ENCODE data around the gene MYL4. TPM values are rescaled to one million over a fixed set of nuclear protein-coding genes. Genes with fewer than 3 reads are reported as not detected.

MYL4 gene
- total RNA-seq, 1 experiment from 2014 or later, result 0.49 TPM

DNA sequence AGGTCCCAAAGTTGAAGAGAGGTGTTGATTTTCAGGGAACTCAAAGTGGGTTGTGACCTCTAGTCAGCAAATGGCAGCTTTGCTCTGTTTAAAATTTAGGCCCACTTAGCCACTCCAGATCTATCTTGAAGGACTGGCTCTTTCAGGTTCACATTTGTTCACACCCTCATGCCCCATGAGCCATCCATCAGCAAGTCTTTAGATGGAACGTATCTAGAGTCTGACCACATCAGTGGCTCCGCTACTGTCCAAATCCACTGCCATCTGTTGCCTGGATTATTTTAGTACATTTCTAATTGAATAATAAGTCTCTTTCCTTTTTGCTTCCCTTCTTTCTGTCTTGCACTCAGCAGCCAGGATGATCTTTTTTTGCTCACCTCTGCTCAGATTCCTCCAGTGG, 55.0 kb downstream of the MYL4 start:
- Histone ChIP-seq H3K27ac (ENCODE audit: low read length) (no peak overlapping the region), H3K27me3 (ENCODE audit: control insufficient read depth, insufficient read depth, low read length) (no peaks in the 10 kb centered on the region), H3K4me1 (ENCODE audit: control insufficient read depth, insufficient read depth, low read length) (peaks cover 4% of the 10 kb centered on the region), H3K9me3 (ENCODE audit: control insufficient read depth, insufficient read depth, low read depth, low read length) (no peaks in the 10 kb centered on the region), H3K36me3 (ENCODE audit: control insufficient read depth, insufficient read depth, low read length) (no peaks in the 10 kb centered on the region), H3K4me3 (ENCODE audit: low read depth in 2 of 2, low read length in 2 of 2) (no peak overlapping the region)
- intact Hi-C loops (cut with micrococcal nuclease; ENCODE audit: unreplicated experiment) (no loop called here), in situ Hi-C loops (cut with HindIII; ENCODE audit: low pct_unique_long_range_greater_than_20kb, low sequenced_read_pairs) (no loop called here)
- ATAC-seq, result no peak
- ChIA-PET CTCF (interaction anchor here (0.6 kb wide), 1 partner anchor 100 kb away, joined by 3 read pairs; no protein-coding TSS in a partner anchor), POLR2A (no interaction called here)
- DNase-seq (ENCODE audit: low read depth, low spot score), result no peak
- TF ChIP-seq POLR2AphosphoS5 (IDR thresholded peaks at IDR 0.05; ENCODE audit: low read depth, low read length), result no peak
- TF ChIP-seq, protein P1, sequence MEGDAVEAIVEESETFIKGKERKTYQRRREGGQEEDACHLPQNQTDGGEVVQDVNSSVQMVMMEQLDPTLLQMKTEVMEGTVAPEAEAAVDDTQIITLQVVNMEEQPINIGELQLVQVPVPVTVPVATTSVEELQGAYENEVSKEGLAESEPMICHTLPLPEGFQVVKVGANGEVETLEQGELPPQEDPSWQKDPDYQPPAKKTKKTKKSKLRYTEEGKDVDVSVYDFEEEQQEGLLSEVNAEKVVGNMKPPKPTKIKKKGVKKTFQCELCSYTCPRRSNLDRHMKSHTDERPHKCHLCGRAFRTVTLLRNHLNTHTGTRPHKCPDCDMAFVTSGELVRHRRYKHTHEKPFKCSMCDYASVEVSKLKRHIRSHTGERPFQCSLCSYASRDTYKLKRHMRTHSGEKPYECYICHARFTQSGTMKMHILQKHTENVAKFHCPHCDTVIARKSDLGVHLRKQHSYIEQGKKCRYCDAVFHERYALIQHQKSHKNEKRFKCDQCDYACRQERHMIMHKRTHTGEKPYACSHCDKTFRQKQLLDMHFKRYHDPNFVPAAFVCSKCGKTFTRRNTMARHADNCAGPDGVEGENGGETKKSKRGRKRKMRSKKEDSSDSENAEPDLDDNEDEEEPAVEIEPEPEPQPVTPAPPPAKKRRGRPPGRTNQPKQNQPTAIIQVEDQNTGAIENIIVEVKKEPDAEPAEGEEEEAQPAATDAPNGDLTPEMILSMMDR (IDR thresholded peaks at IDR 0.05), result no peak
- no peak for TF ChIP-seq REST (IDR thresholded peaks at IDR 0.05; ENCODE audit: insufficient read depth in 1 of 2, low read depth in 2 of 2, low read length in 1 of 2)
- TF ChIP-seq SIN3A (IDR thresholded peaks at IDR 0.05; ENCODE audit: borderline replicate concordance, insufficient read depth, low read depth, low read length), result no peak
- no TSS peak for BruUV-seq (replicated peaks)

DNA sequence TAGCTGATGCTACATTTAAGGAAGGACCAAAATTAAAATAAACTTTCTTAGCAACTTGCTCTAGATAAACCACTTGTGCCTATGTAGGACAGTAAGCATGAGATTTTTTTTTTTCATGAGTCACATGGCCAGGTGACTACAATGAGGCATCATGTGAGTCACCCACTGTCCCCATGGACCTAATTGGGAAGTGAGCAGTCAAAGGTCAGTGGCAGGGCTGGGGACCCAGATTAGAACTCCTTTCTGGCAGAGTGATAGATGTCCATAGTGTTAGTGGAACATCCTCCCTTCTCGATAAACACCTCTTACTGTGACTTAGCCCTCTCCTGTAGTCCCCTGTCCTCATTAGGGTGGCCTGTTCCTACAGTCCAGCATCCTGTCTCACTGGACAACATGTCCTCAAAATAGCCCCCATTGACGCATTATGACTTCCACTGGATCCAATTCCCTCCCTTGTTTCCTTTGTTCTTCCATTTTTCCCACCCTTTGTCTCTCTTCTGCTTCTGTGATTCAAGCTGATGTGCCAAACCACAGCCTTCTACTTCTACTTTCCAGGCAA, 56.9 kb downstream of the MYL4 start:
- no TSS peak for BruUV-seq (replicated peaks)
- intact Hi-C loops (cut with micrococcal nuclease; ENCODE audit: unreplicated experiment) (no loop called here), in situ Hi-C loops (cut with HindIII; ENCODE audit: low pct_unique_long_range_greater_than_20kb, low sequenced_read_pairs) (no loop called here)
- no peak overlapping the region for H3K4me3 ChIP-seq (ENCODE audit: low read depth in 2 of 2, low read length in 2 of 2)
- no peak overlapping the region for H3K27ac ChIP-seq (ENCODE audit: low read length)
- peaks cover 4% of the 10 kb centered on the region for H3K4me1 ChIP-seq (ENCODE audit: control insufficient read depth, insufficient read depth, low read length)
- H3K9me3 ChIP-seq (ENCODE audit: control insufficient read depth, insufficient read depth, low read depth, low read length), result no peaks in the 10 kb centered on the region
- TF ChIP-seq, protein P1 (IDR thresholded peaks at IDR 0.05), result no peak
- TF ChIP-seq SIN3A (IDR thresholded peaks at IDR 0.05; ENCODE audit: borderline replicate concordance, insufficient read depth, low read depth, low read length), result no peak
- H3K36me3 ChIP-seq (ENCODE audit: control insufficient read depth, insufficient read depth, low read length), result no peaks in the 10 kb centered on the region
- no peaks in the 10 kb centered on the region for H3K27me3 ChIP-seq (ENCODE audit: control insufficient read depth, insufficient read depth, low read length)
- no peak for ATAC-seq
- ChIA-PET CTCF (interaction anchor here (0.7 kb wide), 1 partner anchor 66 kb away, joined by 4 read pairs; no protein-coding TSS in a partner anchor), POLR2A (no interaction called here)
- no peak for DNase-seq (ENCODE audit: low read depth, low spot score)
